Stimulated activated naive CD4-positive, alpha-beta T cell treated with Interleukin-2 at 50 U/mL for 16 hours (primary cell): ENCODE data around the gene TLR9.
A peak's percentile ranks its signal among the peaks of the same experiment; 100 is the strongest.

ENCODE experiments used
- DNase-seq: peaks from one replicate; lab custom pipeline; 2025; lab: John Stamatoyannopoulos, UW

TLR9 gene

DNA sequence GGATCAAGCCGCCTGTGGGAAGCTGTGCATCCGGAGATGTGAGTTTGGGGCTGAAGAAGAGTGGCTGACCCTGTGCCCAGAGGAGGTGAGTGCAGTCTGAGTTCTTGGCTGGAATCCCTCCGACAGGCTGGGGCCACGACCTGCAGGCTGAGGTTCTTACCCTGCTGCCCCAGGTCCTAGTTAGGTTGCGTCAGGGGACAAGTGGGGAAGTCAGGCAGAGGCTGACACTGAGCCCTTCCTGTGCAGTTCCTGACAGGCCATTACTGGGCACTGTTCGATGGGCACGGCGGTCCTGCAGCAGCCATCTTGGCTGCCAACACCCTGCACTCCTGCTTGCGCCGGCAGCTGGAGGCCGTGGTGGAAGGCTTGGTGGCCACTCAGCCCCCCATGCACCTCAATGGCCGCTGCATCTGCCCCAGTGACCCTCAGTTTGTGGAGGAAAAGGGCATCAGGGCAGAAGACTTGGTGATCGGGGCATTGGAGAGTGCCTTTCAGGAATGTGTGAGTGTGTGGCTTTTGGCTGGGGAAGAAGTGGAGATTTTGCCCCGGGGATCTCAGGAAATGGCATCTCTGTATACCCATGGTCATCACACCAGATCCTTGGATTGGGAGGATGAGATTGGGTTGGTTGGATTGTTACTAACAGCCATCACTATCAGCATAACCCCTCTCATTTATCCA lies 21.4 kb upstream of the TLR9 start:
- DNase-seq: no peak

- DNase-seq: no peak
Observed at GRCh38 chr3:52246264-52246620, 20.8 kb upstream of the TLR9 start.

DNA sequence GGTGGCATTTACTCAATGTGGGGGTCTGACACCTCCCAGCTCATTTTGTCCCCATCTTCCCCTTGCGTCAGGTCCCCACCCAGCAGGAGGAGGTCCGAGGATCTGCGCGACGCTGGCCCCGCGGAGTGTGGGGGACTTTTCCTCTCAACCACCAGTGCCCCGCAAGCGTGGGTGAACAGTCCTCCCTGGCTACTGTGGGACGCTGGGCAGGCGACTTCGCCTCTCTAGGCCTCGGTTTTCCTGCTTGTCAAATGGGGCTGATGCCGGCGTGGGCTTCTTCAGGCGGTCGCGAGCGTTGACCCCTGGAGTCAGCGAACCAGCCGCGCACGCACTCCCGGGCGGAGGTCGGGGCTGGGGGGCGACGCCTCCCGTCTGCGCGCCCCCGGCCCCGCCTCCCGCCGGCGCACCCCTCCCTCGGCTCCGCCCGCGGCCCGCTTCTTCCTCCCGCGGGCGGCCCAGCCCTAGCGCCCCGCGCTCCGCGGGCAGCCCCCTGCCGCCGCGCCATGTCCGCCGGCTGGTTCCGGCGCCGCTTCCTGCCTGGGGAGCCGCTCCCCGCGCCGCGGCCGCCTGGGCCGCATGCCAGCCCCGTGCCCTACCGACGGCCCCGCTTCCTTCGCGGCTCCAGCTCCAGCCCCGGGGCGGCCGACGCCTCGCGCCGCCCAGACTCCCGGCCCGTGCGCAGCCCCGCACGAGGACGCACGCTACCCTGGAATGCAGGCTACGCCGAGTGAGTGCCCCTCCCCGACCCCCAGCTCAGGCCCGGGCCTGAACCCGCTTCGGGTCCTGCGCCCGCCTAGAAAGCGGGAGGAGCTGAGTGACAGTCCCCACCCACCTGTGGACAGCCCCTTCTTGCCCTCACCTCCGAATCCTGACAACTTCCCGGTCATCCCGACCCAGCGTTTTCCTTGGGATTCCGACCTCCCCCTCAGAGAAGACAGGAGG lies 20.1 kb upstream of the TLR9 start, which contains the start of gene PPM1M:
Gene PPM1M (plus strand): TSS at position 438 of the 942 bp plus-strand sequence. CDS start 66 bp downstream, at position 504.
- peak; percentile 61 for DNase-seq

DNA sequence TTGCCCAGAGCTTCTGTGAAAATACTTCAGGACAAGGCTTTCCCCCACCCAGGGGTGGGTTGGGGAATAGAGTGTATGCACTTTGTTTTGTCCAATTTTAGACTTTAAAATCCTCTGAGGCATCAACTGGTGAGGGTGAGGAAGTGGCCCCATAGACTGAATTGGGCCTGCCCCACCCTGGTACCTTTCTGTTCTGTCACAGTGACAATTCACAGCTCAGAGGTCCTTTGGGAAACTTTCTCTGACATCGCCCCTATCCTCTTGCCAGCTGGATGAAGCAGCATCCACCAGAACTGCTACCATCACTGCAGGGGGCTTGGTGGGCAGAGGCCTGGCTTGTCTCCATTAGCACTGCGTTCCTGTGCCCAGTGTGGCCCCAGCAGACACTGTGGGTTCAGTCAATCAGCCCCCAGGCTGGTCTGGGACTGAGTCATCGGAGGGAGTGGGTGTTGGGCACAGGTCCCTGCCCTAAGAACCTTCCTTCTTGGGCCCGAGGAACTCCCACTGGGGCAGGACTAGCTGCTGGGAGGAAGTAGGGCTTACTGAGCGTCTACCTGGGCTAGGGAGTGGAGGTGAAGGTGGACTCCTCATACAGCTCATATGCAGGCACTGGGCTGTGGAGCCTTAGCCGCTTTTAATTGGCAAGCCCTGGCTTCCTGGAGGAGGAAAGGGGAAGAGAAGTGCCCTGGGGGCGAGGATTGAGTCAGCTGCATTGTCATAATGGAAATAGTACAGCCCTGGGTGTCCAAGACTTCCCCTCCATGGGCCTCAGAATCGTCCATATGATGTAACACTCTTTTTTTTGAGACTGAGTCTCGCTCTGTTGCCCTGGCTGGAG lies 18.6 kb upstream of the TLR9 start:
- peak; percentile 61 for DNase-seq

DNA sequence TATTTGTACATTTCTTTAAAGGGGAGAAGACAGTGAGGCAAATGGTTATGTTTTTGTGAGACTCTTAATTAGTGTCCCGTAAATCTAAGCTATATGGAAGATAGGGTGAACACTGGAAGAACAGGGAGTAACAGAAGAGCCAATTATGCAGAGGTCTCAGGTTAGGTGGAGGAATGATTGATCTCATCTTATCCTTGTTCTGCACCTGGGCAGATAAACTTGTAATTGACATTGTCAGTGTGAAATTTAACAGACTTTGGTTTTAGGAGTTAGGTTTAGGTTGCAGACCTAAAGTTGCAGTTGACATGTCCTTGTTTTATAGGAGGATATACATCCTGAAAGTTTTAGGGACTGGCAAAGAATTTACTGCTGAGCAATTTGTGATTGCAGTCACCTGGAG lies 16.6 kb upstream of the TLR9 start:
- no peak for DNase-seq

- DNase-seq: no peak
Observed at GRCh38 chr3:52240886-52241370, 15.5 kb upstream of the TLR9 start.

DNA sequence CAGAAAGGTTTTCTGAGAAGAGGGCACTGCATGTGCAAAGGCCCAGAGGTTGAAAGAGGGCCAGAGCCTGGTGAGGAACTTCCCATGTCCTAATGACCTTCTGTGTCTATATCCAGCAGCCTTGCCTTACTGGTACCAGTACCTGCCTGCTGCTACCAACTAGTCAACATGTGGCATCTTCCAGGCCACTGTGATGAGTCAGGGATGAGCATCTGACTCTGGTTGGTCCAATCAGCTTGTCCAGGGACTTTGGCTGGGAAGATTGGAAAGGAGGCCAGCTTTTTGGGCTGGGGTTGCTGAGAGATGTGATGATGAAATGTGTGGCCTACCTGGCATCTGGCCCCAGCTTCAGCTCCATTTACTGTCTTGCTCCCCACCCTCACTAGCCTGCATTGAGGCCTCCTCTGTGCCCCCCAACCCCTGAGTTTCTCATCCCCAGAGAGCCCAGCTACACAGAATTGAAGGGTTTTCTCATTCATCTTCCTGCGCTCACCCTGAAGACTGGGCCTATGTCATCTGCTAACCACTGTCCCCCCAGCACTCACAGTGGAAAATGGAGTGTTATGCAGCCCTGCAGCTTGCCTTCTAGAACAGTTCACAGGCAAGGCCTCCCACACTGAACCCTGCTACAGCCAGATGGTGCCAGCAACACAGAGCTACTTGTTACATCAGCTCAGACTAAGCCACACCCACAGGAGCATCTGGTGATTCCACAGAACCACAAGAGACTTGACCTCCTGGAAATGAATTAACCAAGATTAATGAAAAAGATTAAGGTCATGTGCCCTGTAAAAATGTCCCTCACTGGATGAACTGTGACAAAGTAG lies 14.8 kb upstream of the TLR9 start:
- peak; percentile 66 for DNase-seq

DNA sequence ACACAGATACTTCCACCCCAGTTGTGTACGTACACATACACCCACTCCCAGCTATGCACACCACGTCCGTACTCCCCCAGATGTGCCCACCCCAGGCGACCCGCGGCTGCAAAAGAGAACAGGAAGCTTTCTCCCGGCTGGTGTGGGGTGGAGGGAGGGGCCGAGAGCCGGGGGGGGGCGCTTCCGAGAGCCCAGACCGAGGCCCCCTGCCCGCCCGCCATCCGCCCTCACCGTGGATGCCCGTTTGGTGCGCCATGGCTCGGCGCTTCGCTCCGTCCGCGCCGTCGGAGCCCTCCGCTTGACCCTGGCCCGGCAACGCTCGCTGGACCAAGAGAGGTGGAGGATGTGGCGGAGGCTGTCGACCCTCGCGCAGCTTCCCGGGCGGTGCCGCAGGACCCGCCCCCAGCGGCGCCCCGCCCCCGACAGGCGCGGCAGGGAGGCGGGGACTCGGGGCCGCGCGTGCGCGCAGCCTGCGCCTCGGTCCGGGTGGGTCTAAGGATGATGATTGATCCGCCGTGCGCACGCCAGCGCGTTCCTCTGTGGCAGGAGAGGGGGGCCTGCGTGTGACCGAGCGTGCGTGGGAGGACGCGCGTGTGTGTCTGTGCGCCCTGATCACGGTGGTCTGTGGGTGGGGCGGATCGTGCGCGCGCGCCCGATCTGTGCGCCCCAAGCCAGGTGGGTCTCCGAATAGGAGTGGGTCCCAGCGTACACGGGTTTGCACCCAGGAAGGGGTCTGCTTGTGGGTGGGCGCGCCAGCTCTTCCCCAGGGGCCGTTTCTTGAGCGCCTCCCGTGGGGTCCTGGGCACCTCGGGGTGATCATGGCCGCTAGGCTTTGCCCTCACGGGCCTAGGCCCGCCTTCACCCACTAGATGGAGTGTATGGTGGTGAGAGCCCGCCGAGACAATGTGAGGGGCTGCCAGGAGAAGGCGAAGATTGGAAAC lies 13.6 kb upstream of the TLR9 start, which contains the start of gene TWF2:
Gene TWF2 (minus strand): TSS at position 398 of the 941 bp plus-strand sequence. CDS start 142 bp downstream, at position 256.
- peak; percentile 89 for DNase-seq

DNA sequence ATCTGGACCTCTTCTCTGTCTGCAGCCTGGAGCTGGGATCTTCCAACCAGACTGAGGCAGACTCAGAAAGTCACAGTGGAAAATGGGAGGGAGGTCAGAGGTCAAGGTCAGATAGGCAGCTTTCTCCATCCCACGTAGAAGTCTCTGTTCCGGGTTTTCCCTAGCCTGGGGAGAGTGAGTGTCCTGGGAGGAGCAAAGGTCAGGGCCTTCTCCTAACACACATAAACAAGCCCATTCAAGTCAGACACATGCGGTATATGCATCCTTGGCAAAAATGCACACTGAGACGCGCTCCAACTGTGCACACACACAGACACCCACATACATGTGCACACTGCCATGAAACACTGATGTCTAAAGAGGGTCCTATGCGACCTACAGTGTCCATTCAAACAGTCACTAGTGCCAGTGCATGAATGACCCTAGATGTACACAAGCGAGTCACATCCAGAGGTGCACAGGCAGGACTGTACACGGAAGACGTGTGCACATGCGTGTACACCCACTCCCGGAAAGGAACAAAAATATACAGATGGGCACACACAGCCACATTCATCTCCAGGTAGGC lies 12.8 kb upstream of the TLR9 start:
- no peak for DNase-seq

DNA sequence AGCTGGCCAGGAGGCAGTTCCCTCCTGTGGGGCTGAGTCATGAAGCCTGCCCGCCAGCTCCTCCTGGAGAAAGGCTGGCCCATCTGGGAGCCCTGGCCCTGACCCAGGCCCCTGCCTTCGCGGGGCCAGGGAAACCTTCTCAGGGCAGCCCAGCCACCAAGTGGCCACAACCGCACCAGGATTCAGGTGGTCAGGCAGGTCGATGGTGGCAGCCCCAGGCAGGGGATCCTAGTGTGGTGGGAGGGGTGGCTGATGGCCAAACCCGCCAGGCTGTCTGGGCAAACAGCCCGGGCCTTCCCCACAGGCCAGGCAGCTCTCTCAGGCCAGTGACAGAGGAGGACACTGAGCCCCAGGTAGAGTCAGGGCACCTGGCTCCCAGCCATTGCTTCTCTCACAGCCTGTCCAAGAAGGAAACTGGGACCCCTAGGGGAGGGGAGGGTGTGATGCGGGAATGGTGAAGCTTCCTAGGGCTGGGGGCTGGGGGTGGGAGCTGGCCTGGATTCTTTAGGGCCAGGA lies 12.3 kb upstream of the TLR9 start:
- no peak for DNase-seq

DNA sequence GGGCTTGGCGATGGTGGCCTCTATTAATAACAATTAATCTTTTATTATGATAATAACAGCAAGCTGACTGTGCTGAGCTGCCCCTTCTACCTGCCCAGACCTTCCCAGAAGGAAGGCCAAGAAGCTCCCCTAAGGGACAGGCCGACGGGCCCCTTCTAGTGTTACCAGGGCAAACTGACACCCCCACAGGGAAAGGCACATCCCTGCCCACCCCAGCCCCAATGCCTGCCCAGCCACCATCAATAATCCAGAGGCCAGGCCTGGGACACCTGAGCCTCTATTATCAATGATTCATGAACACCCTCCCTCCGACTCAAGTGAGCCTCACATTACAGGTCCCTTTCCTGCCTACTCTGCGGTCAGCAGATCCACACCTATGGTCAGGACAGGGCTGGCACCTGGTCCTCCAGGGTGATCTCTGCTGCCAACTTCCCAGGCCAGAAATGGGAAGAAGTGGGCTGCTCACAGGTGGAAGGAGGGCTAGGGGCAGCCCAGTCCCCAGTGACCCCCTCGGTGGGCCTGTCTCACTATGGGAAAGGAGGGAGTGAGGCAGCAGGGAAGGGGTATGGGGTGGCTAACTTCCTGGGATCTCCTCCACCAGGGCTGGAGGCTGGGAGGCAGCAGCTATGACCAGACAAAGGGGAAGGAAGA lies 11.7 kb upstream of the TLR9 start:
- DNase-seq: no peak

DNA sequence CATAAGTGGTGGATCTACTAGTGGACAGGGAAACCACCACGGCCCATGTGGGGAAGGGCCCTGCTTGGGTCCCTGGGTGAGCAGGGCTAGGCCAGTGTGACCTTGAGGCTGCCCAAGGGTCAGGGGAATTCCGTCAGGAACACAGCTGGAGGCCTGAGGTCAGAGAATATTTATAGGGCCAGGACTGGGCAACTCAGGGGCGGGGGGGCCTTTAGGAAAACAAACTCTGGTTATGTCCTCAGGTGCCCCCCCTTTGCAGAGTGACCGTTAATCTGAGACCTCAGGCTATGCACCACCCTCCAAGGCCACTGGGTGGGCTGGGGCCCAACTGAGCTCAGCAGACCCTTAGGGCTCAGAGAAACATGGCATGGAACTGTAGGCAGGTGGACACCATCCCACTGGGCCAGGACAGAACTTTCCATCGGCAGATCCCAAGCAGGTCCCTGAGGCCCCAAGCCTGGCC lies 11.0 kb upstream of the TLR9 start:
- no peak for DNase-seq

DNA sequence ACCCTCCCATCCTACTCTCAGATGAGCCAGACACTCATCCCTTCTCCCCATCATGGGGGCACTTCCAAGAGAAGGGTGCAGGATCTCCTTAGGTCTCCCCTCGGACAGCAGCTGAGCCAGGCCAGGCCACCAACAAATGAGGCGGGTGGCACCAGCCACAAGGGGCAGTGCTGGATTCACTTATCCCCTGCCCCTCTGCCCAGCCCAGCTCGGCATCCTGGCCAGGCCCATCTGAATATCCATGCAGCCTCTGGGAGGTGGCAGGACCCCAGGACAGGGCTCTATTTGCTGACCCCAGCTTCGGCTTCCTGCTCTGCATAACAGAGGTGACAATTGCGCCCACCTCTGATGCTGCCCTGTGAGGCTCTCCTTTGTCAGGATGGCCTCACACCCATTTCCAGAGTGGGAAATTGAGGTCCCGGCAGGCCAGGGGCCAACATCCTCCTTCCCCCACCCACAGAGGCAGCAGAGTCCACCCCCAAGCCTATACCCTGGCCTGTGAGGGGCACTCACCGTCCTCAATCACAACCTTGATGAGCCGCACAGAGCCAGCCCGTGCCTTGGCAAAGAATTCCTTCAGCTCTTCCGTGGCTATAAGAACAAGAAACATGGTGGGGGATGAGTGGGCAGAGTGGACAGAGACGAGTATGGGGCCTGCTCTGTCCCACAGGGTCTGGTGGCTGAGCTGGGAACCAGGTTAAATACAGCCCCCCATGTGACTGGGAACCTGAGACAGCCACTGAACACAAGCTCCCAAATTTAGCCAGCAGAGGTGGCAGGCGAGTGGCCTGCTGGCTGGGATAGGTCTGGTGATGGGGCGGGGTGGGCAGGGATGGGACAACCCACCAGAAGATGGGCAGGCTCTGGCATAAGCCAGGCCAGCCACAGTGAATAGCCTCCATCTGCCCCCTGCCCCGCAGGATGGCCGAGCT lies 9.3 kb upstream of the TLR9 start:
- DNase-seq: no peak

DNA sequence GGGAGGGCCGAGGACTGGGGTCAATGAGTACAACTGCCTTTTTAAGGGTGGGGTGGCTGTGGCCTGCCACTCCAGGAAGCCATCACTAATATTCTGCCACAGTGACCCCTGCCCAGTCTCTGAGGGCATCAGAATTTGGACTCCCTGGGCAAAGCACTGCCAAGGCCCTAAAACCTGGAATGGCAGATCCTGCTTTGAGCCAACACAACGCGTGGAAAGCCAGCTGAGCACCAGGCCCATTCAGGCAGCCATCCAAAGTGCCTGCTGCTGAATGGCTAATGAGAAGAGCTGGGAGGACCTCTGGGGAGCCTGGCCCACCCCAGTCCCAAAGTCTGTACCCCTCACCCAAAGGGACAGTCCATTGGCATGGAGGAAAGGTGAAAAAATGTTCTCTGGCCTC lies 8.5 kb upstream of the TLR9 start:
- no peak for DNase-seq

- no peak for DNase-seq
Observed at GRCh38 chr3:52233108-52233591, 7.7 kb upstream of the TLR9 start.

DNA sequence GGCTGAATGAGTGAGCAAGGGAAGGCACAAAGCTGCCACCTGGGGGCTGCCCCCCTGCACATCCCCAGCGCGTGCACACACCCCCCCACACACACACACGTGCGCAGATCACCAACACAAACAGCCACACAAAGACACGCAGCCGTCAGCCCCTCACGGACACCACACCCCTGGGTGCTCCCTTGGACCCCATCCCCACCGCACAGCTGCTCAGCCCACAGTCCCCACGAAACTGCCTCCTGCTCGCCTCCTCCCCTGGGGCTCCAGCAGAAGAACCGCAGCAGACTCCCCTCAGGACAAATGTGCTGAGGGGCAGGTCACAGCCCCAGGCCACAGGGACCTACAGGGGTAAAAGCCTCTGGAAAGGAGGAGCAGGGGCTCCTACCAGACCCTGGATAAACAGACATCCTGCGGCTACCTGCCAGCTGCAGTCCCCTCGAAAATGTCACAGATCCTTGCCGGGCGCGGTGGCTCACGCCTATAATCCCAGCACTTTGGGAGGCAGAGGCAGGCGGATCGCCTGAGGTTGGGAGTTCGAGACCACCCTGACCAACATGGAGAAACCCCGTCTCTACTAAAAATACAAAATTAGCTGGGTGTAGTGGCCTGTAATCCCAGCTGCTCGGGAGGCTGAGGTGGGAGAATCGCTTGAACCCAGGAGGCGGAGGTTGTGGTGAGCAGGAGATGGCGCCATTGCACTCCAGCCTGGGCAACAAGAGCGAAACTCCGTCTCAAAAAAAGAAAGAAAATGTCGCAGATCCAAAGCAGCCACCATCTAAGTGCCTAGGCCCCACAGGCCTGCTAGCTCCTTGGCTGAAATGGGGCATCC lies 7.0 kb upstream of the TLR9 start:
- DNase-seq: no peak
